ENCODE results near the gene ZNF845.
"Not testable (repeated sequence)": the region's sequence is repeated elsewhere in the genome, so short reads cannot be mapped to it uniquely, and the experiment has no call there.

ZNF845 gene

DNA sequence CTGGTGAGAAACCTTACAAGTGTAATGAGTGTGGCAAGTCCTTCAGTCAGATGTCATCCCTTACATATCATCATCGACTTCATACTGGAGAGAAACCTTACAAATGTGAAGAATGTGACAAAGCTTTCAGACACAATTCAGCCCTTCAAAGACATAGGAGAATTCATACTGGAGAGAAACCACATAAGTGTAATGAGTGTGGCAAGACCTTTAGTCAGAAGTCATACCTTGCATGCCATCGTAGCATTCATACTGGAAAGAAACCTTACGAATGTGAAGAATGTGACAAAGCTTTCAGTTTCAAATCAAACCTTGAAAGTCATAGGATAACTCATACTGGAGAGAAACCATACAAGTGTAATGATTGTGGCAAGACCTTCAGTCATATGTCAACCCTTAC lies 47.8 kb downstream of the ZNF845 start:
- no peak for DNase-seq (ENCODE audit: low spot score)

- no peak for DNase-seq (ENCODE audit: low spot score)
Measured at GRCh38 chr19:53388168-53388567, 54.6 kb downstream of the ZNF845 start.

- peak; percentile 5 for DNase-seq (ENCODE audit: low spot score)
Measured at GRCh38 chr19:53388904-53389303, 55.4 kb downstream of the ZNF845 start.

DNA sequence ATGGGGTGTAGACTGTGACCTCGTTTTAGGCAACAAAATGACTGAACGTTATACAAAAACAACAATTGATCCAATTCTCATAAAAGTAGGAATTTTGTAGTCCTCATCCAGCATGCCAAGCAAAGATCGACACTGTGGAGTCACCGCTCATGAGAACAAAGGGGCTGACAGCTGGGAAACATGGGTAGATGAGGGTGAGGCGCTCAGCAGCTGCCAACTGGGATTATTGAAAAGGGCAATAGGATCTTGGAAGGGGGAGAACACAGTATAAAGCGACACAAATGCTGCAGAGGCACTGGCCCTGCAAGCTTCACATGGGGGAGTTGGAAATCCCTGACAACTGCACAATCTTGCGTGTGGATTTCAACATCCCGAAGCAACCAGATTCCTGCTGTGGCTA lies 56.0 kb downstream of the ZNF845 start:
- DNase-seq (ENCODE audit: low spot score): no peak

DNA sequence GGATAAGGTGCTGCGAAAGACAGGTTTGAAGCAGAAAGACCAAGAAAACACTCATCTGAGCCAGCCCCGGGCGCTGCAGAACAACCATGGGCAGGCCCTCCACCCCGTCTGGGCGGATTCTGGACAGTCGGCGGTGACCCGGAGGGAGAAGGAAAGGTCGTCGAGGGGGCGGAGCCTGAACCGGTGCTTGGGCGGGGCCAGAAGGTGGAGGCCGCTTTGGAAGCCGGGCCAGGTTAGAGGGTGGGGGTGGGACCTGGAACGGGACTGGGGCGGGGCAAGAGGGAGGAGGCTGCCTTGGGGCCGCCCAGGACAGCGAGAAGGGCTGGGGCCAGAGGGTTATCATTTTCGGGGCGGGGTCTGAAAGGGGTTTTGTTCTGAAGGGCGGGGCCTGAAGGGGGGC lies 56.4 kb downstream of the ZNF845 start:
- no peak for DNase-seq (ENCODE audit: low spot score)

DNA sequence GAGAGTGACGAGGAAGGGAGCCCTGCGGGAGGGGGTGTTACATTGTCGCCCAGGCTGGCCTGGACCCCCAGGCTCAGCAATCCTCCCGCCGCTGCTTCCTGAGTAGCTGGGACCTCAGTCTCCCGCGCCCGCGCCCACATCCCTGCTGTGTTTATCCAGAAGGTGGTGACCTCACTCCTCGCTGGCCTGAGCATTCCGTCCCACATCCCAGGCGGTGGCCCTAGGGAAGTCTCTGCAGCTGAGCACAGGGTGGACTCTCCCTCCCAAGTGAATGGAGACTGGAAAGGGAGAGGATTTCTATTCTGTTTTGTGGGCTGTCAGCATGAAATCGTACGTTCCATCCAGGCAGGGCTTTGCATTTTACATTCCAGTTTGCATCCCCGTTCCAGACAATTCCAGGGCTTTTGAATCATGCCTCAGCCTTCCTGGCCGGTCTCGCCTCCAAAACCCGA lies 61.0 kb downstream of the ZNF845 start:
- no peak for DNase-seq (ENCODE audit: low spot score)

DNA sequence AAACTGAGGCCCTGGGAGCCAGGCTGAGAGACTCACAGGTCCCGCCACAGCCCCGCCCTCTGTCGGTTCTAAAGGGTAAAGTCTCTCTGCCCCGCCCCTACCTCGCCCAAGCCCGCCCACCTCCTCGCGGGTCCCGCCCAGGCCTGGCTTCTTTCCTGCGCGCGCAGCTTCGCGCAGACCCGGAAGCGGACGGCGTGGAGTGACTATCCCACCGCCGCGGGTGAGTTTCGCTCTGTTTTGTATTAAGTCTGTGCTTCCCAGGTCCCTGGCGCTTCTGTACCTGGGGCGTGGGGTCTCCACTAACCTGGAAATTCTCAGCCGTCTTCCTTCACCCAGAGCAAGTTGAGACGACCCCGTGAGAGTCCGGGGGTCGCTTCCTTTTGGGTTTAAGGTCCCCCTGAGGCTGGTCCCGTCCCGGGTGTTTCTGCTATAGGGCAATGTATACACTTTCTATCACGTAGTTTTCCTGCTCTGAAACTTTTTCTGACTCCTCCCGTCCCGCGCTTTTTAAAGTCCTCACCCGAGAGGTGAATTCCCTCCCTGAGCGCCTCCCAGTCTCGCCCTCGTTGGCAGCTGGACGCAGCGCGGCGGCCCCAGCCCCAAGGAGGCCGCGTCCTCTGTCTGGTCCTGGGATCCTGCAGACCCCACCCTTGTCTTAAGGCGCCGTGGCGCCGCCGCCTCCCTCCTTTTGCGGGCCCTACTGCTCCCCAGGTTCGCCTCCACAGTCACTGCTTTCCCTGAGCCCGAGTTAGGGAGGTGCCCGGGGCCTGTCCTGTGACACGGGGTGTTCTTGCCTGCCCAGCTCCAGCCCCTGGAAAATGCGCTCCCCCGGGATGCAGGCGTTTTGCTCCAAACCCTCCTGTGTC lies 61.7 kb downstream of the ZNF845 start, which contains the start of gene ZNF765:
ZNF765 (plus strand) TSS at position 176 of the 866 bp plus-strand sequence. CDS start 2,867 bp downstream, outside the sequence.
- peak; percentile 90 for DNase-seq (ENCODE audit: low spot score)

GRCh38 chr19:53395840-53396524 lies 62.4 kb downstream of the ZNF845 start:
- DNase-seq (ENCODE audit: low spot score): not testable (repeated sequence)

DNA sequence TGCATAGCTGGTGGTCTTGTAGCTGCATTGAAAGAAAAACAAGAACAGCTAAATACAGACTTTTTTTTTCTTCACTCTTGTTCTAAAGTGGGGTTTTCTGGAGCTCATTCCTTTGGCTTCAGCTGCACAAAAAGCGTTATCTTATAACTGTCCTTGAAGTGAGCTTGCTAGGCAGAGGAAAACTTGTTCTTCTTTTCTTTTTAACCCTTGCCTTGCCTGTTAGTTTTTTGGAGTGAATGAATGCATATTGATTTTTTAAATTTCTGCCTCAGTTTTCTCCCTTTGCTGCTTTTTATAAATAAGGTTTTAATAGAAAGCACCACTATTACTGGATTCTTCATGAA lies 62.9 kb downstream of the ZNF845 start:
- no peak for DNase-seq (ENCODE audit: low spot score)

DNA sequence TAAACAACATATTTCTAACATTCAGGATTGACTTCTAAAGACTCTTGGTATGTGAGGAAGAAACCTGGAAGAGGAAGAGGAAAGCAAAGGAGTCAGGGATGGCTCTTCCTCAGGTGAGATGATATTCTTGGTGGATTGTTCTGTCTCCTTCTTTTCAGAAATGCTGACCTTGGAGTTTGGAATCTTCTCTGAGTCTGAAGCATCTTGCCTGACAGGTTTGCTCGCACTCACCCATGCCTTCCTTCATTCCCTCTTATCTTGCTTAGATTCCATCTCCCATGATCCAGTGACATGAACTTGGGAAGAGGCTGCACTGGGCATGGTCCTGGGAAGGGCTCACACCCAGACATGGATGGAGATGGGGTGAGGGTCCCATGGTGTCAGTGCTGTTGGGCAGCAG lies 64.4 kb downstream of the ZNF845 start:
- not testable (repeated sequence) for DNase-seq (ENCODE audit: low spot score)
